Superior temporal gyrus (tissue), 1 donor: ENCODE results near the gene PAM16.

Source experiments
- DNase-seq: peaks from one replicate; pipeline ENCODE4 v3.0.0-alpha.2; 2016; ENCODE audit errors: extremely low spot score

PAM16 gene

GRCh38 chr16:4371357-4372000, 20.4 kb upstream of the PAM16 start, which contains the start of gene VASN:
TSS of gene VASN (plus strand) at chr16:4371848. CDS start at chr16:4380878, 9,030 bp downstream.
- peak; percentile 60 for DNase-seq

- no peak for DNase-seq
These were observed 19.6 kb upstream of the PAM16 start for GRCh38 chr16:4370570-4371356.

- no peak for DNase-seq
These were observed 19.0 kb upstream of the PAM16 start for GRCh38 chr16:4370151-4370550.

GRCh38 chr16:4369007-4369733, 18.0 kb upstream of the PAM16 start:
- no peak for DNase-seq

- DNase-seq, result no peak
These were observed 16.3 kb upstream of the PAM16 start for GRCh38 chr16:4367393-4367856.

- no peak for DNase-seq
These were observed 14.9 kb upstream of the PAM16 start for GRCh38 chr16:4366016-4366415.

- DNase-seq, result no peak
These were observed 14.5 kb upstream of the PAM16 start for GRCh38 chr16:4365615-4366014.

GRCh38 chr16:4365014-4365406, 13.9 kb upstream of the PAM16 start:
- no peak for DNase-seq

GRCh38 chr16:4364196-4365013, 13.3 kb upstream of the PAM16 start:
- DNase-seq, result no peak

GRCh38 chr16:4362476-4363135, 11.5 kb upstream of the PAM16 start:
- peak; percentile 49 for DNase-seq

GRCh38 chr16:4361944-4362311, 10.8 kb upstream of the PAM16 start:
- no peak for DNase-seq

GRCh38 chr16:4361033-4361943, 10.2 kb upstream of the PAM16 start:
- DNase-seq, result no peak

- no peak for DNase-seq
These were observed 9.5 kb upstream of the PAM16 start for GRCh38 chr16:4360538-4361021.

GRCh38 chr16:4359914-4360313, 8.8 kb upstream of the PAM16 start:
- no peak for DNase-seq

GRCh38 chr16:4358831-4359561, 7.9 kb upstream of the PAM16 start:
- peak; percentile 46 for DNase-seq

- DNase-seq, result no peak
These were observed 7.1 kb upstream of the PAM16 start for GRCh38 chr16:4358236-4358635.

GRCh38 chr16:4356820-4357219, 5.7 kb upstream of the PAM16 start:
- no peak for DNase-seq

GRCh38 chr16:4354512-4355409, 3.6 kb upstream of the PAM16 start:
- DNase-seq, result no peak
